SK-N-SH treated with all-trans-retinoic acid at 6 μM for 48 hours (cell line): Measurements from ENCODE around the gene BPI.
"Not testable (repeated sequence)": the region's sequence is repeated elsewhere in the genome, so short reads cannot be mapped to it uniquely, and the experiment has no call there.

Experiments
- ATAC-seq: fragments of 200-7000 bp; cut with Tn5 transposase; 3 replicates; pipeline ENCODE4 v1.9.1; 2020; ENCODE audit warnings: mild to moderate bottlenecking, moderate library complexity
- ARNTL ChIP-seq: fragments of 450-650 bp; formaldehyde crosslinking; IDR thresholded peaks from 2 replicates; pipeline ENCODE4 v1.5.0; 2020; ENCODE audit warnings: low read depth, mild to moderate bottlenecking, moderate library complexity, borderline replicate concordance
- BACH2 ChIP-seq: fragments of 250-450 bp; sonication (Bioruptor Pico); IDR thresholded peaks from 2 replicates; pipeline ENCODE4 v1.9.0; 2021; ENCODE audit warnings: mild to moderate bottlenecking, borderline replicate concordance
- ESRRG ChIP-seq: fragments of 250-450 bp; sonication (Bioruptor Pico); IDR thresholded peaks from 2 replicates; pipeline ENCODE4 v1.6.1; 2021; ENCODE audit warnings: mild to moderate bottlenecking
- GLIS3 ChIP-seq: fragments of 250-450 bp; sonication (Bioruptor Pico); IDR thresholded peaks from 2 replicates; pipeline ENCODE4 v1.5.0; 2020; ENCODE audit warnings: mild to moderate bottlenecking, moderate library complexity
- ISL1 ChIP-seq: fragments of 250-450 bp; sonication (Bioruptor Pico); IDR thresholded peaks from 2 replicates; pipeline ENCODE4 v2.1.2; 2022; ENCODE audit warnings: mild to moderate bottlenecking, moderate library complexity
- OSR1 ChIP-seq: fragments of 250-450 bp; sonication (Bioruptor Pico); IDR thresholded peaks from 2 replicates; pipeline ENCODE4 v1.8.0; 2022; ENCODE audit warnings: moderate library complexity, mild to moderate bottlenecking, inconsistent platforms
- PPARA ChIP-seq: fragments of 250-450 bp; sonication (Bioruptor Pico); IDR thresholded peaks from 2 replicates; pipeline ENCODE4 v1.5.0; 2020; ENCODE audit warnings: mild to moderate bottlenecking, borderline replicate concordance
- RARB ChIP-seq: fragments of 250-450 bp; sonication (Bioruptor Pico); IDR thresholded peaks from 2 replicates; pipeline ENCODE4 v1.8.0; 2021; ENCODE audit warnings: mild to moderate bottlenecking, moderate library complexity
- SNAI2 ChIP-seq: fragments of 250-450 bp; sonication (Bioruptor Pico); IDR thresholded peaks from 2 replicates; pipeline ENCODE4 v1.5.0; 2020; ENCODE audit warnings: mild to moderate bottlenecking, moderate library complexity
- TCF4 ChIP-seq: fragments of 250-450 bp; sonication (Bioruptor Pico); IDR thresholded peaks from 2 replicates; pipeline ENCODE4 v1.8.0; 2021; ENCODE audit warnings: mild to moderate bottlenecking, moderate library complexity, borderline replicate concordance
- TOX ChIP-seq: fragments of 250-450 bp; sonication (Bioruptor Pico); IDR thresholded peaks from 2 replicates; pipeline ENCODE4 v1.8.0; 2021; ENCODE audit warnings: mild to moderate bottlenecking, moderate library complexity, borderline replicate concordance
- ZFP3 ChIP-seq: fragments of 250-450 bp; sonication (Bioruptor Pico); IDR thresholded peaks from 2 replicates; pipeline ENCODE4 v1.5.0; 2020; ENCODE audit warnings: mild to moderate bottlenecking, moderate library complexity
- ZFP30 ChIP-seq: fragments of 450-650 bp; formaldehyde crosslinking; IDR thresholded peaks from 2 replicates; pipeline ENCODE4 v1.5.0; 2022; ENCODE audit warnings: mild to moderate bottlenecking, moderate library complexity
- ZNF565 ChIP-seq: fragments of 450-650 bp; formaldehyde crosslinking; conservative IDR thresholded peaks from 2 replicates; pipeline ENCODE4 v1.5.0; 2020; ENCODE audit warnings: low read depth, mild to moderate bottlenecking, moderate library complexity
- ZNF70 ChIP-seq: fragments of 450-650 bp; formaldehyde crosslinking; IDR thresholded peaks from 2 replicates; pipeline ENCODE4 v1.5.0; 2020; ENCODE audit warnings: mild to moderate bottlenecking, moderate library complexity
- ZNF8 ChIP-seq: fragments of 450-650 bp; formaldehyde crosslinking; IDR thresholded peaks from 2 replicates; pipeline ENCODE4 v1.5.0; 2020; ENCODE audit warnings: mild to moderate bottlenecking, moderate library complexity
- TF ChIP-seq, protein P1 (sequence below): fragments of 250-450 bp; sonication (Bioruptor Pico); IDR thresholded peaks from 2 replicates; pipeline ENCODE4 v1.5.1; 2020; ENCODE audit warnings: low read depth, mild to moderate bottlenecking, moderate library complexity
- TF ChIP-seq, protein P2 (sequence below): fragments of 250-450 bp; sonication (Bioruptor Pico); IDR thresholded peaks from 2 replicates; pipeline ENCODE4 v1.5.0; 2020; ENCODE audit warnings: mild to moderate bottlenecking, moderate library complexity
- TF ChIP-seq, protein P3 (sequence below): fragments of 250-450 bp; sonication (Bioruptor Pico); IDR thresholded peaks from 2 replicates; pipeline ENCODE4 v1.8.0; 2020; ENCODE audit warnings: mild to moderate bottlenecking, moderate library complexity, borderline replicate concordance
- TF ChIP-seq, protein P4 (sequence below): fragments of 250-450 bp; sonication (Bioruptor Pico); IDR thresholded peaks from 2 replicates; pipeline ENCODE4 v1.8.0; 2021; ENCODE audit warnings: low read depth, mild to moderate bottlenecking, moderate library complexity, borderline replicate concordance

The BPI gene

DNA sequence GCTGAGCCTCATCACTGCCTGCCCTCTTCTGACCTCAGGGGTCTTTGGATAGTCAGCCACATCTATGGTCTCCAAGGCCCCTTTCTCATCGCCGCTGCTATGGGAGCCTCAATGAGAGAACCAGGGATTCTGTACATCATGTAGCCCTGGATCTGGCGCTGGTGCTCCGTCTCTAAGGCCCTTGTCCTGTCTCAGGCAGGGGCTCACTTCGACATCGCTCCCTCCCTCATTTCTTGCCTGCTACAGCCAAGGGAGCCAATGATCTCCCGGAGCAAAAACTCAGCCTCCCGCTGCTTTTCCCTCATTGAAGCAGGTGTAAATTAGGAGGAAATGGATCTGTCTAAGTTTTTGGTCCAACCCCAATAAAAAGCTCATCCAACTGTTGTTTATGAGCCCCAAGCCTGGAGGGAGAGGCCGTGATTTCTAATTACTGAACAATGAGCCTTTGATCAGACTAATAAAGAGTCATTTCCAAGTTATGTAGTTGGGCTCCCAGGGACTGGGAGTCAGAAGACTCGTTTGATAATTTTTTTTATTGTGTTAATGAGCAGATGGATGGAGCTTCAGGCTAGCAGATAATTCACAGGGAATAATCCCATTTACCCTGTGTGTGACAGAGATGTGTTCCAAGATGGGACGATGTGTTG, 73.2 kb downstream of the BPI start:
- TF ChIP-seq ZFP30 (CRISPR knock-in tag) (no peak), PPARA (no peak), OSR1 (CRISPR knock-in tag) (no peak), BACH2 (CRISPR knock-in tag) (no peak), ZNF565 (CRISPR knock-in tag) (no peak), ZNF70 (CRISPR knock-in tag) (no peak)
- ATAC-seq = no peak

DNA sequence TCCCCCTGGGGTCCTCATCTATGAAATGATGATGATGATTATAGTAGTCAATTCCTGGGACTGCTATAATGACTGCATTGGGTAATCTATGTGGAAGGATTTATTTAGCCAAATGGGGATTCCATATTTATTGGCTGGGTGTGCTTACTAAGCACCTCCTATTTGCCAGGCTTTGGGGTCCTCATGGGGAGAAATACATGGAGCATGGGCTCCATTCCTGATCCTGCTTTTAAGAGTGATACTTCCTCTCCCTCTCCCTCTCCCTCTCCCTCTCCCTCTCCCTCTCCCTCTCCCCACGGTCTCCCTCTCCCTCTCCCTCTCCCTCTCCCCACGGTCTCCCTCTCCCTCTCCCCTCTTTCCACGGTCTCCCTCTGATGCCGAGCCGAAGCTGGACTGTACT, 73.9 kb downstream of the BPI start:
- ATAC-seq = not testable (repeated sequence)

DNA sequence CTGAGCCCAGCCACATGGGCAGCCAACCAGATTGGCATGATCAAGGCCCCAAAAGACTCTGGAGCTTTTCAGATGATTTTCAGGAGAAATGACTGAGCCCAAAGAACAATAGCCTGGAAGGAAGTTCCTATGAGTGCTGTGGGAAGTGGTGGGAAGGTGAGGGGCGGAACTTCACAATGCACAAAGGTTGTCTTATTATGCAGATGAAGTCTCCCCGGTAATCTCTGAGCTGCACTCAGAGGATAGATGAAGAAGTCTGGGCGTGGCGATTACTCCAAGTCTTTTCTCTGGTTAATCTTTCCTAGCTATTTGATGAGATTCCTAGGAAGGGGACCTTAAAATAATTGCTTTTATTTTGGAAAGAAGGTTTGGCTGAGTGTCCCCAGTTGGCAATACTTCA, 79.2 kb downstream of the BPI start:
- no peak for ATAC-seq
- TF ChIP-seq GLIS3 = no peak

DNA sequence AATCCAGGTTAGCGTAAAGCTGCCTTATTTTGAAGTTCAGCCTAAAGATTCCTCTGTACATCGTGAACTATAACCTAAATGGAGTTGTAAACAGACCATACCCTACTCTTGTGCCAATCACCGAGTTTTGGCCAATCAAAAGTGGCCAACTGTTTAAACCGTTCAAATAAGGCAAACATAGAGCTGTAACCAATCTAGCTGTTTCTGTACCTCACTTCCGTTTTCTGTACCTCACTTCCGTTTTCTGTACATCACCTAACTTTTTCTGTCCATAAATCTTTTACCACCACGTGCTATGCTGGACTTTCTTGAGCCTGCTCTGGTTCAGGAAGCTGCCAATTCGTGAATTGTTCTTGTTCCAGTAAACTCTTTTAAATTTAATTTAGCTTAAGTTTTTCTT, 82.0 kb downstream of the BPI start:
- no peak for ATAC-seq
- TF ChIP-seq ZFP3 (CRISPR knock-in tag) (no peak), OSR1 (CRISPR knock-in tag) (no peak), ZFP30 (CRISPR knock-in tag) (no peak), ISL1 (CRISPR knock-in tag) (no peak), RARB (no peak)
- TF ChIP-seq, protein P1, sequence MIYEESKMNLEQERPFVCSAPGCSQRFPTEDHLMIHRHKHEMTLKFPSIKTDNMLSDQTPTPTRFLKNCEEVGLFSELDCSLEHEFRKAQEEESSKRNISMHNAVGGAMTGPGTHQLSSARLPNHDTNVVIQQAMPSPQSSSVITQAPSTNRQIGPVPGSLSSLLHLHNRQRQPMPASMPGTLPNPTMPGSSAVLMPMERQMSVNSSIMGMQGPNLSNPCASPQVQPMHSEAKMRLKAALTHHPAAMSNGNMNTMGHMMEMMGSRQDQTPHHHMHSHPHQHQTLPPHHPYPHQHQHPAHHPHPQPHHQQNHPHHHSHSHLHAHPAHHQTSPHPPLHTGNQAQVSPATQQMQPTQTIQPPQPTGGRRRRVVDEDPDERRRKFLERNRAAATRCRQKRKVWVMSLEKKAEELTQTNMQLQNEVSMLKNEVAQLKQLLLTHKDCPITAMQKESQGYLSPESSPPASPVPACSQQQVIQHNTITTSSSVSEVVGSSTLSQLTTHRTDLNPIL (CRISPR knock-in tag) = no peak
- TF ChIP-seq, protein P2, sequence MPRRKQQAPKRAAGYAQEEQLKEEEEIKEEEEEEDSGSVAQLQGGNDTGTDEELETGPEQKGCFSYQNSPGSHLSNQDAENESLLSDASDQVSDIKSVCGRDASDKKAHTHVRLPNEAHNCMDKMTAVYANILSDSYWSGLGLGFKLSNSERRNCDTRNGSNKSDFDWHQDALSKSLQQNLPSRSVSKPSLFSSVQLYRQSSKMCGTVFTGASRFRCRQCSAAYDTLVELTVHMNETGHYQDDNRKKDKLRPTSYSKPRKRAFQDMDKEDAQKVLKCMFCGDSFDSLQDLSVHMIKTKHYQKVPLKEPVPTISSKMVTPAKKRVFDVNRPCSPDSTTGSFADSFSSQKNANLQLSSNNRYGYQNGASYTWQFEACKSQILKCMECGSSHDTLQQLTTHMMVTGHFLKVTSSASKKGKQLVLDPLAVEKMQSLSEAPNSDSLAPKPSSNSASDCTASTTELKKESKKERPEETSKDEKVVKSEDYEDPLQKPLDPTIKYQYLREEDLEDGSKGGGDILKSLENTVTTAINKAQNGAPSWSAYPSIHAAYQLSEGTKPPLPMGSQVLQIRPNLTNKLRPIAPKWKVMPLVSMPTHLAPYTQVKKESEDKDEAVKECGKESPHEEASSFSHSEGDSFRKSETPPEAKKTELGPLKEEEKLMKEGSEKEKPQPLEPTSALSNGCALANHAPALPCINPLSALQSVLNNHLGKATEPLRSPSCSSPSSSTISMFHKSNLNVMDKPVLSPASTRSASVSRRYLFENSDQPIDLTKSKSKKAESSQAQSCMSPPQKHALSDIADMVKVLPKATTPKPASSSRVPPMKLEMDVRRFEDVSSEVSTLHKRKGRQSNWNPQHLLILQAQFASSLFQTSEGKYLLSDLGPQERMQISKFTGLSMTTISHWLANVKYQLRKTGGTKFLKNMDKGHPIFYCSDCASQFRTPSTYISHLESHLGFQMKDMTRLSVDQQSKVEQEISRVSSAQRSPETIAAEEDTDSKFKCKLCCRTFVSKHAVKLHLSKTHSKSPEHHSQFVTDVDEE = no peak

DNA sequence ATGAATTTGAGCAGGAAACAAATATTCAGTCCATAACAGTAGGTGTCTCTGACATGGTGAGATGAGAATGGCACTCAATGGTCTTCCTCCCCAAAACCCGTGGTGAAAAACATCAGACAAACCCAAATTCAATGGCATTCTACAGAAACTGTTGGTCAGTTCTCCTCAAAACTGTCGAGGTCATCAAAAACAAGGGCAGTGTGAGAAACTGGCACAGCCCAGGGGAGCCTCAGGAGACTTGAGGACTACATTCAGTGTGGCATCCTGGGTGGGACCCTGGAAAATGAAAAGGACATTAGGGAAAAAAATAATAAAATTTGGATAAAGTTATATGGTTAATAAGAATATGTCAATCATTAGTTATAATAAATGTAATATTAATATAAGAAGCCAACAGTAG, 82.9 kb downstream of the BPI start:
- no peak for ATAC-seq
- TF ChIP-seq OSR1 (CRISPR knock-in tag) (no peak), ZNF70 (CRISPR knock-in tag) (no peak), TOX (no peak), PPARA (no peak), ZFP3 (CRISPR knock-in tag) (no peak), ARNTL (CRISPR knock-in tag) (no peak), ESRRG (CRISPR knock-in tag) (no peak), SNAI2 (CRISPR knock-in tag) (no peak), ISL1 (CRISPR knock-in tag) (no peak), TCF4 (CRISPR knock-in tag) (no peak), ZNF8 (no peak)
- TF ChIP-seq, protein P3, sequence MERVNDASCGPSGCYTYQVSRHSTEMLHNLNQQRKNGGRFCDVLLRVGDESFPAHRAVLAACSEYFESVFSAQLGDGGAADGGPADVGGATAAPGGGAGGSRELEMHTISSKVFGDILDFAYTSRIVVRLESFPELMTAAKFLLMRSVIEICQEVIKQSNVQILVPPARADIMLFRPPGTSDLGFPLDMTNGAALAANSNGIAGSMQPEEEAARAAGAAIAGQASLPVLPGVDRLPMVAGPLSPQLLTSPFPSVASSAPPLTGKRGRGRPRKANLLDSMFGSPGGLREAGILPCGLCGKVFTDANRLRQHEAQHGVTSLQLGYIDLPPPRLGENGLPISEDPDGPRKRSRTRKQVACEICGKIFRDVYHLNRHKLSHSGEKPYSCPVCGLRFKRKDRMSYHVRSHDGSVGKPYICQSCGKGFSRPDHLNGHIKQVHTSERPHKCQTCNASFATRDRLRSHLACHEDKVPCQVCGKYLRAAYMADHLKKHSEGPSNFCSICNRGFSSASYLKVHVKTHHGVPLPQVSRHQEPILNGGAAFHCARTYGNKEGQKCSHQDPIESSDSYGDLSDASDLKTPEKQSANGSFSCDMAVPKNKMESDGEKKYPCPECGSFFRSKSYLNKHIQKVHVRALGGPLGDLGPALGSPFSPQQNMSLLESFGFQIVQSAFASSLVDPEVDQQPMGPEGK = no peak
- TF ChIP-seq, protein P2 = no peak
- TF ChIP-seq, protein P4, sequence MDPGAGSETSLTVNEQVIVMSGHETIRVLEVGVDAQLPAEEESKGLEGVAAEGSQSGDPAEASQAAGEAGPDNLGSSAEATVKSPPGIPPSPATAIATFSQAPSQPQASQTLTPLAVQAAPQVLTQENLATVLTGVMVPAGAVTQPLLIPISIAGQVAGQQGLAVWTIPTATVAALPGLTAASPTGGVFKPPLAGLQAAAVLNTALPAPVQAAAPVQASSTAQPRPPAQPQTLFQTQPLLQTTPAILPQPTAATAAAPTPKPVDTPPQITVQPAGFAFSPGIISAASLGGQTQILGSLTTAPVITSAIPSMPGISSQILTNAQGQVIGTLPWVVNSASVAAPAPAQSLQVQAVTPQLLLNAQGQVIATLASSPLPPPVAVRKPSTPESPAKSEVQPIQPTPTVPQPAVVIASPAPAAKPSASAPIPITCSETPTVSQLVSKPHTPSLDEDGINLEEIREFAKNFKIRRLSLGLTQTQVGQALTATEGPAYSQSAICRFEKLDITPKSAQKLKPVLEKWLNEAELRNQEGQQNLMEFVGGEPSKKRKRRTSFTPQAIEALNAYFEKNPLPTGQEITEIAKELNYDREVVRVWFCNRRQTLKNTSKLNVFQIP (CRISPR knock-in tag) = no peak
